Parathyroid adenoma (tissue), 2 donors: ENCODE measurements around the gene WWTR1.

Source experiments
- H2AFZ ChIP-seq: fragments of 300-600 bp; sonication (generic); one replicate; pipeline ENCODE4 v1.7.0; 2017; ENCODE audit warnings: antibody characterized with exemption, mild to moderate bottlenecking
- H3K27ac ChIP-seq: fragments of 300-600 bp; sonication (generic); one replicate; pipeline ENCODE4 v1.7.0; 2017
- H3K27me3 ChIP-seq: fragments of 300-600 bp; sonication (generic); one replicate; pipeline ENCODE4 v1.7.0; 2017; ENCODE audit warnings: low read length; ENCODE audit not compliant: control insufficient read depth, insufficient read depth
- H3K36me3 ChIP-seq: fragments of 300-600 bp; sonication (generic); one replicate; pipeline ENCODE4 v1.7.0; 2017; ENCODE audit warnings: low read length; ENCODE audit not compliant: control insufficient read depth, insufficient read depth
- H3K4me1 ChIP-seq: fragments of 300-600 bp; sonication (generic); one replicate; pipeline ENCODE4 v1.7.0; 2017; ENCODE audit warnings: control low read depth
- H3K4me2 ChIP-seq: fragments of 300-600 bp; sonication (generic); one replicate; pipeline ENCODE4 v1.7.0; 2017; ENCODE audit warnings: low read length
- H3K4me3 ChIP-seq: fragments of 300-600 bp; sonication (generic); one replicate; pipeline ENCODE4 v1.7.0; 2017; ENCODE audit warnings: low read depth, low read length
- H3K79me2 ChIP-seq: fragments of 300-600 bp; sonication (generic); one replicate; pipeline ENCODE4 v1.7.0; 2017; ENCODE audit warnings: control low read depth
- H3K9ac ChIP-seq: fragments of 300-600 bp; sonication (generic); one replicate; pipeline ENCODE4 v1.7.0; 2017; ENCODE audit warnings: mild to moderate bottlenecking
- H3K9me3 ChIP-seq: fragments of 300-600 bp; sonication (generic); one replicate; pipeline ENCODE4 v1.7.0; 2017; ENCODE audit warnings: low read length; ENCODE audit not compliant: control insufficient read depth
- TF ChIP-seq, protein P1 (sequence below): fragments of 300-600 bp; sonication (generic); IDR thresholded peaks from one replicate; pipeline ENCODE4 v1.7.0; 2017; ENCODE audit warnings: antibody characterized with exemption, mild to moderate bottlenecking
- donor health status: primary hyperparathyroidism.

WWTR1 gene

GRCh38 chr3:149547954-149548668, 109.7 kb downstream of the WWTR1 start:
- Histone ChIP-seq H3K79me2 (peaks cover 14% of the 10 kb centered on the region), H3K4me3 (no peak overlapping the region), H3K27me3 (no peaks in the 10 kb centered on the region), H3K4me2 (no peak overlapping the region), H3K9ac (no peak overlapping the region), H2AFZ (no peak overlapping the region), H3K36me3 (no peaks in the 10 kb centered on the region), H3K4me1 (no peaks in the 10 kb centered on the region), H3K9me3 (no peaks in the 10 kb centered on the region), H3K27ac (no peak overlapping the region)
- TF ChIP-seq, protein P1, sequence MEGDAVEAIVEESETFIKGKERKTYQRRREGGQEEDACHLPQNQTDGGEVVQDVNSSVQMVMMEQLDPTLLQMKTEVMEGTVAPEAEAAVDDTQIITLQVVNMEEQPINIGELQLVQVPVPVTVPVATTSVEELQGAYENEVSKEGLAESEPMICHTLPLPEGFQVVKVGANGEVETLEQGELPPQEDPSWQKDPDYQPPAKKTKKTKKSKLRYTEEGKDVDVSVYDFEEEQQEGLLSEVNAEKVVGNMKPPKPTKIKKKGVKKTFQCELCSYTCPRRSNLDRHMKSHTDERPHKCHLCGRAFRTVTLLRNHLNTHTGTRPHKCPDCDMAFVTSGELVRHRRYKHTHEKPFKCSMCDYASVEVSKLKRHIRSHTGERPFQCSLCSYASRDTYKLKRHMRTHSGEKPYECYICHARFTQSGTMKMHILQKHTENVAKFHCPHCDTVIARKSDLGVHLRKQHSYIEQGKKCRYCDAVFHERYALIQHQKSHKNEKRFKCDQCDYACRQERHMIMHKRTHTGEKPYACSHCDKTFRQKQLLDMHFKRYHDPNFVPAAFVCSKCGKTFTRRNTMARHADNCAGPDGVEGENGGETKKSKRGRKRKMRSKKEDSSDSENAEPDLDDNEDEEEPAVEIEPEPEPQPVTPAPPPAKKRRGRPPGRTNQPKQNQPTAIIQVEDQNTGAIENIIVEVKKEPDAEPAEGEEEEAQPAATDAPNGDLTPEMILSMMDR, result no peak

- Histone ChIP-seq H3K36me3 (no peaks in the 10 kb centered on the region), H3K9me3 (no peaks in the 10 kb centered on the region), H2AFZ (no peak overlapping the region), H3K27me3 (no peaks in the 10 kb centered on the region), H3K4me3 (no peak overlapping the region), H3K4me1 (no peaks in the 10 kb centered on the region), H3K4me2 (no peak overlapping the region), H3K79me2 (peaks cover 14% of the 10 kb centered on the region), H3K9ac (no peak overlapping the region), H3K27ac (no peak overlapping the region)
- TF ChIP-seq, protein P1, result no peak
These were observed 110.4 kb downstream of the WWTR1 start for GRCh38 chr3:149547413-149547812.

DNA sequence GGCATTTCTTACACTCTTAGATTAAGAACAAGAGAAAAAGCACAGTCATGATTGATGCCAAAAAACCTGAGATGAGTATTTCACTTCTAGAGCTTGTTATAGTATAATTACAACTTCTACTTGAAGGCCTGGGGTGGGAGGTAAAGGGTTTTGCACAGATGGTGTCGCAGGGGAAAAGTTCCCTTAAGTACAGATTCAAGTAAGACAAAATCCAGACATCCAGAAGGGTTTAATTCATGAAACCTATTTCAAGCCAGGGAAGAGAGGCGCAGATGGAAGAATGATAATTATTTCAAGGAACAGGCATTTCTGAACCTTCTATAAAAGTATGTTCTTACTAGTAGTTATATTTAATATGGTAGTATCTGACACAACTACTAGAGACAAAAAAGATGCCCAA, 112.8 kb downstream of the WWTR1 start:
- no peak overlapping the region for H3K27ac ChIP-seq
- H3K4me2 ChIP-seq, result no peak overlapping the region
- TF ChIP-seq, protein P1, result no peak
- H3K36me3 ChIP-seq, result no peaks in the 10 kb centered on the region
- no peak overlapping the region for H2AFZ ChIP-seq
- H3K79me2 ChIP-seq, result peaks cover 14% of the 10 kb centered on the region
- H3K9ac ChIP-seq, result no peak overlapping the region
- no peak overlapping the region for H3K4me3 ChIP-seq
- H3K9me3 ChIP-seq, result no peaks in the 10 kb centered on the region
- H3K4me1 ChIP-seq, result peaks cover 11% of the 10 kb centered on the region
- no peaks in the 10 kb centered on the region for H3K27me3 ChIP-seq

DNA sequence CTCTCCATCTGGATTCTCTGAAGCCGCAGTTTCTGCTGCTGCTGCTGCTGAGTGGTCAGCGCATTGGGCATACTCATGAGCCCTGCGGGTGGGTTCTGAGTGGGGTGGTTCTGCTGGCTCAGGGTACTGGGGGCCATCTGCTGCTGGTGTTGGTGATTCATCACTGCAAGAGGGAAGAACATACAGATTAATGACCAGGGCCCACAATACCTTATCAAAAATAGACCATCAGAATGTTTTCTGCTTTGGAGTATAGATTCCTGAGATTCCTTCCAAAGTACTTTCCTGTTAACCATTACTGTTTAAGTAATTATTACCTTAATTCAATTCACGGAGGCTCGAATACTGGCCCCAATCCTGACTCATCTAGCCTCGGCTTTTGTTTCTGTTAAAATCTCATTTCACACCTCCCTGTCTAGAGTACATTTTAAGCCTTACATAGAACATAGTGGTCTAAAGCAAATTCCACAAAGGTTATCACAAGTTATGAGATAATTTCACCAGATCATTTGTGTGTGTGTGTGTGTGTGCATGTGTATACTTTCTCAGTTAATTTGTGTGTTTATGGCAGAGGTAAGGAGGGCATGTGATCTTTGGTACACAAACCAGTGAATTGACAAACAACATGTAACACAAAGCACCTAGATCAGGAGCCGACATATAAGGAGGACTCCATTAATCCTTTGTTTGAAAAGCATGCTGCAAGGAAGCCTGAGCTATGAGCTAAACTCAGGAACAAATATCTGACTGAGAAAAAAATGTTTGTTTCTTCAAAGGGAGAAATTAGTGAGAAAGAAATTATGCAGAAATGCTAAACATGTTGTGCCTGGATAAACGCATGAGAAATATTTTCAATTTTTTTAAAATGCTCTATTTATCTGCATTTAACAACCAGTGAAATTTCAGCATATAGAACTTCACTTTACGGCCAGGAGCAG, 115.2 kb downstream of the WWTR1 start:
- no peak overlapping the region for H2AFZ ChIP-seq
- TF ChIP-seq, protein P1, result no peak
- H3K27me3 ChIP-seq, result no peaks in the 10 kb centered on the region
- H3K79me2 ChIP-seq, result peaks cover 14% of the 10 kb centered on the region
- peaks cover 23% of the 10 kb centered on the region for H3K4me1 ChIP-seq
- no peak overlapping the region for H3K9ac ChIP-seq
- no peaks in the 10 kb centered on the region for H3K9me3 ChIP-seq
- no peak overlapping the region for H3K4me2 ChIP-seq
- H3K27ac ChIP-seq, result no peak overlapping the region
- no peak overlapping the region for H3K4me3 ChIP-seq
- H3K36me3 ChIP-seq, result no peaks in the 10 kb centered on the region
